GM13977 (cell line): ENCODE data around the gene CYP27B1.

Experiments used
- DNase-seq: peaks from one replicate; pipeline ENCODE4 v3.0.0; 2012; ENCODE audit warnings: low spot score
- CTCF ChIP-seq: IDR thresholded peaks from 2 replicates; pipeline ENCODE4 v1.5.1; 2012; ENCODE audit warnings: mild to moderate bottlenecking, control low read depth; ENCODE audit not compliant: insufficient read depth; ENCODE audit errors: extremely low read depth, missing control alignments
- in situ Hi-C: fragments of 300-500 bp; cut with MboI; formaldehyde crosslinking; loops from one replicate; pipeline ENCODE4 v1.12.0; 2022; ENCODE audit warnings: low sequenced_read_pairs, low pct_unique_long_range_greater_than_20kb, mixed read lengths, inconsistent platforms; ENCODE audit not compliant: unreplicated experiment

CYP27B1 gene

GRCh38 chr12:57764662-57765002 lies 2.2 kb downstream of the CYP27B1 start:
- no peak for DNase-seq
- TF ChIP-seq CTCF: no peak
- in situ Hi-C loops: no loop called here

GRCh38 chr12:57763881-57764661 lies 2.8 kb downstream of the CYP27B1 start:
- no peak for TF ChIP-seq CTCF
- no peak for DNase-seq
- in situ Hi-C loops: no loop called here

- no peak for TF ChIP-seq CTCF
- no peak for DNase-seq
- in situ Hi-C loops: no loop called here
Measured at GRCh38 chr12:57762463-57762862, 4.4 kb downstream of the CYP27B1 start.

GRCh38 chr12:57761391-57761998 lies 5.4 kb downstream of the CYP27B1 start:
- no peak for TF ChIP-seq CTCF
- in situ Hi-C loops: no loop called here
- no peak for DNase-seq

- in situ Hi-C loops: no loop called here
- TF ChIP-seq CTCF: no peak
- no peak for DNase-seq
Measured at GRCh38 chr12:57760347-57760982, 6.4 kb downstream of the CYP27B1 start.

- in situ Hi-C loops: no loop called here
- peak; percentile 64 for TF ChIP-seq CTCF
- DNase-seq: no peak
Measured at GRCh38 chr12:57759360-57759980, 7.4 kb downstream of the CYP27B1 start.
